ENCODE measurements around the gene BCL11B.

BCL11B gene

GRCh38 chr14:99286761-99287160, 14.8 kb upstream of the BCL11B start:
- DNase-seq: no peak

DNA sequence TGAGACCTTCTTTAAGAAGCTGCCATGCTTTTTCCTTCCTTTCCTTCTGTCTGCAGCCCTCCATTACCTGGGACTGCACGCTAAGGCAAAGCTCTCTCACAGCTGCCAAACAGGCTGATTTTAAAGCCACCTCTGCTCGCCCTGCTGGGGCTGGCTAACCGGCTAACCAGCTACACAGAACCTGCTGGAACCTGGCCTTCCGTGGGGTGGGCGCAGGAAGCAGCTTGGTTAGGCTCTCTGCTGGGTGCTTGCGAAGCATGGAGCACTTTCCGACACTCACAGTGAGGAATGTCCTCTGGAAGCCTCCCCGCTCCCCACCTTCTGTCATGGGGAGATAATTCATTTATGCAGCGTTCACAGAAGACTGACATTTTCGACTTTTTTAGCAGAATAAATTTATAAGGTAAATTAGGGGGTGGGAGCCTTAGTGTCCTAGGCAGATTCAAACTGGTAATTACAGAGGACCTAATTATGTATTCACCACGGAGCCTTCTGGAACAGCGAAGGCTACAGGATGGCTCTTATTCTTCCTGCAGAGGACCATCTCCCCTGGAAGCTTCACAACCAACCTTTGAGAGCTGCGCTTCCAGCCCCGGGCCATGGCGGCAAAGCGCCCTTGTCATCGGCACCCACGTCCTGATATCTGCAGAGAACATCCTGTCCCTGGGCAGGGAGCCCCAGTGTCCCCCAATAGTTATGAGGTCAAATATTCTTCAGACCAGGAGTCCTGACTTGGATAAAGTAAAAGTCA, 12.4 kb upstream of the BCL11B start:
- no peak for DNase-seq

- no peak for DNase-seq
Measured at GRCh38 chr14:99282261-99283050, 10.5 kb upstream of the BCL11B start.

DNA sequence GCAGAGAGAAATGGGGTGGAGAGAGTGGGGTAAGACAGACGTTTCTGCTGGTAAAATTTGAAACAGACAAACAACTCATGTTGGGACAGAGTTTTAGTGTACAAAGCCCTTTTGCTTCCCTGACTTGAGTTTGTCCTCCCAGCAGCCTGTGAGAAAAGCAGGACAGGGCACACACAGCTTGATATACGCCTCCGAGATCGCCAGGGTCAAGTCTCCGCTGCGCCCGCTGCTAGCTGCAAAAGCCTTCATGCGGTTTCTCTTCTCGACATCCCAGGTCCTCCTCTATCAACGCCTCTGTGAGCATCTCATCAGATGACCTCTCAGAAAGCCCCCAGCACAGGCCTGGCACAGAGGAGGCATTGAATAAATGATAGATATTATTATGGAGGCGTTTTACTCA, 9.4 kb upstream of the BCL11B start:
- DNase-seq: no peak

GRCh38 chr14:99280852-99281251, 8.9 kb upstream of the BCL11B start:
- no peak for DNase-seq

DNA sequence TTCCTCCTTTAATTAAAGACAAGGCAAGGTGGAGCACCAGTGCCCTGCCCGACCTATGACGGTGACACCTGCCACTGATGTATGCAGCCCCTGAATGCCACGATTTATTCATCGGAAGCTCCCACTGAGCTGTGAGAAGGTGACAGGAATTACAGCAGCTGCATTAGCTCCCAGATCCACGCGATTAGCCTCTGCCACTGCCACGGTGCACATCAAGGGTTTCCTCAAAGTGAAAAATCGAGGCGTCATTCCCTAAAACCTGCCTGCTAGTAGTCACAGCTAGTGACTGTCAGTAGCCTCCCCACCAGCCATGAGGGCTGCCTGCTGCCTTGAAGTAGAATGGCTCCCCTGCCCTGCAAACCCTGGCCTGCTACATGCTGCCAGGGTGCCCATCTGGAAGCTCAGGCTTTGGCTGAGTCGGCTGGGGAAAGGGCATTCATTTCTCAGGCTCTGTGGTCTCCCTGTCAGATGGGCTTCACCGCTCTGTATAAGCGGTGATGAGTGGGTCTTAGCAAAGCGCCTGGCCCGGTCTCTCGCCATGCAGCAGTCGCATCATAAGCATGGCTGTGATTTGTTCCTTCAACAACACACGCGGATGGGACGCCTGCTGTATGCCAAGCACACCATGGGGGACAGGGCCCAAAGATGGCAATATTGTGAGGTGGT, 8.2 kb upstream of the BCL11B start:
- no peak for DNase-seq

- DNase-seq: no peak
Measured at GRCh38 chr14:99278836-99279235, 6.8 kb upstream of the BCL11B start.

- DNase-seq: no peak
Measured at GRCh38 chr14:99277530-99277929, 5.5 kb upstream of the BCL11B start.

GRCh38 chr14:99276482-99276881, 4.5 kb upstream of the BCL11B start:
- no peak for DNase-seq

- no peak for DNase-seq
Measured at GRCh38 chr14:99275222-99275584, 3.2 kb upstream of the BCL11B start.

GRCh38 chr14:99274346-99275221, 2.6 kb upstream of the BCL11B start:
- peak; percentile 85 for DNase-seq

DNA sequence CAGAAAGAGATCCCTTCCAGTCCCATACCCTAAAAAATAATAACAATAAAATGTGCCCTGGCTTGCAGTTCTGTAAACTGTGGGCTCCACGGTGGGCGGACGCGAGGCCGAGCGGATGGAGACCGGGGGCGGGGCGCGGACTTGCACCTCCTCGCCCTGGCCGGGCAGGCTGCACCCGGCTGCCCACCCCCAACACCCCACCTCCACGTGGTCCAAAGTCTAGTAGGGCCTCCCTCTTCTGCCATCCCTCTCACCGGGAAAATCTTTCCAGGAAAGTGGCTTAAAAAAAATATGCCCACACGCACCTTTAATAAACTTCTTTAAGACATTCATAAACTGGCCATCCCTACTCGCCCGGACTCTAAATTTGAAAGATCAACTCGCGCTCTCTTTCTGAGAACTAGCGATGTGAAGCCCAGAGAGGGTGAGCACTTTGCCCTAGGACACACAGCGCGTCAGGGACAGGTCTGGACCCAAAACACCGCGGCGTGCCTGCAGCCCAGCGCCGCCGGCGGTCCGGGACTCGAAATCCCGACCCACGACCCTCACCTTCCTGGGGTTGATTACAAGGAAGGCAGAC, 1.9 kb upstream of the BCL11B start:
- no peak for DNase-seq

- peak; percentile 71 for DNase-seq
Measured at GRCh38 chr14:99272899-99273765, 1.1 kb upstream of the BCL11B start.

DNA sequence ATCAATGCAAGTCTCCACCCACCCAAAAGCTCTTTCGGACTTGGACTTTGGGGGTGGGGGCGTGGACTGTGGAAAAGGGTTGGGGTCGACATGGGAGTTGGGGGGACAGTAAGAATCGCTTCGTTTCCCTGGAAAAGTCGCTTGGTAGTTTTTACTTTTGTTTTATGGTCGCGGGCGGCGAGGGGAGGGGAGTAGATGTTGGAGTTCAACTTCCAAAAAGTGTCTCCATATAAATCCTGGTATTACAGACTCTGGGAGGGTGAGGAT, 568 bp upstream of the BCL11B start:
- DNase-seq: peak; percentile 52

DNA sequence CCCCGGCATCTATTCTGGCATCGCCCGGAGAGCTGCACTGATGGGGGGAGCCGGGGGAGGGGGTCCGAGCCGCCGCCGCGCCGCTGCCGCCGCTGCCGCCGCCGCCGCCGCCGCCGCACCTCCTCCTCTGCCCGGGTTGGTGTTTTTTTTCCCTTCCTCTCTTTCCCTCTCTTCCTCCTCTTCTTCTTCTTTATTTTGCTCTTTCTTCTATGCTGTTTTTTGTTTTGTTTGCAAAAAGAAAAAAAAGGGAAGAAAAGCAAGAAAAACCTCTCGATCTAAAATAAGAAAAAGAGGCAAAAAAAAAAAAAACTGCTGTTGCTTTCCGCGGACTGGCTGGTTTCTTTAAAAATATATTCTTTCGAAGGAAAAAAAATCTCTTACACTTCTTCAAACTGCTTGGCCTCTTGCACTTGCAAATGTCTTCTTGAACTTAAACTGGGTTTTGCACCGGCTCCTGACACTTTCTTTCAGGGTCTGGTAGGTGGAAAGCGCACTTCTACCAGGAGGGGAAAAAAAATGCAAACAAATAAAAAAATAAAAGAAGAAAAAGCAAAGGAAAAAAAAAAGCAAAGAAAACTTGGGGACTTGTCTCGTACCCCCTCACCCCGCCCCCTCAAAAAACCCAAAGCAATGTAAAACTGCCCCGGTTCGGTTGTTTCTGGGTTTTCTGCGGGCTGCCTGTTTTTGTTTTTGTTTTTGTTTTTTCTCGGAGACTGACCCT, 616 bp downstream of the BCL11B start:
- no peak for DNase-seq

DNA sequence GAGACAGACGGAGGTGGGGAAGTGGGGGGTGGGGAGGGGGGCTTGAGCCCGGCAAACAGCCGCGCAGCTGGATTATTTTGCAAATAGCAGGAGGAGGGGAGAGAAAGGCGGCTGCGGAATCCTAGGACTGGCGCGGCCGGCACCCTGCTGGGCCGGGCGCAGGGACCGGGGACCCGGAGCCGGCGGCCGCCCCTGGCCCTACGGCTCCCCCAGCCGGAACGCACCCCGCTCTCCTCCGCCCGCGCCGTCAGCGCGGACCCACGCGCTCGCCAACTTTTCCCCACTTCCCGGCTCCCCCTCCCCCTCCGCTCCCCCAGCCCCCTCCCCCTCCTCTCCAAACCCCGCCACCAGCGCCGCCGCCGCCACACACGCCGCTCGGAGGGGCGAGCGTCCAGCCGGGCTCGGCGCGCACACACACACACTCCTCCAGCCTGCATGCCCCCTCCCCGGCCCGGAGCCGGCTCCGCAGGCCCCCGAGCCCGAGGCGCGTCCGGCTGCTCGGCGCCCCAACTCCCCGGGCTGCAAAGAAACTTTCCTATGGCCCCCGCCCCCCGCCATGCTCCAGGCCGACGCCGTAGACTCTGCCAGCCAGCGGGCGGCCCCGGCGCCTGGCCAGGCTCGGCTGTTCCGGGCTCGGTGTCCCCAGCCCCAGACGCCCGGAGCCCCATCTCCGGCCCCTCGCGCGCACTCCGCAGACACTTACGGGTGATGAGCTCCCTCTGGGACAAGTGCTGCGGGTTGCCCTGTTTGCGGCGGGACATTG, 1.4 kb downstream of the BCL11B start:
- DNase-seq: peak; percentile 56

DNA sequence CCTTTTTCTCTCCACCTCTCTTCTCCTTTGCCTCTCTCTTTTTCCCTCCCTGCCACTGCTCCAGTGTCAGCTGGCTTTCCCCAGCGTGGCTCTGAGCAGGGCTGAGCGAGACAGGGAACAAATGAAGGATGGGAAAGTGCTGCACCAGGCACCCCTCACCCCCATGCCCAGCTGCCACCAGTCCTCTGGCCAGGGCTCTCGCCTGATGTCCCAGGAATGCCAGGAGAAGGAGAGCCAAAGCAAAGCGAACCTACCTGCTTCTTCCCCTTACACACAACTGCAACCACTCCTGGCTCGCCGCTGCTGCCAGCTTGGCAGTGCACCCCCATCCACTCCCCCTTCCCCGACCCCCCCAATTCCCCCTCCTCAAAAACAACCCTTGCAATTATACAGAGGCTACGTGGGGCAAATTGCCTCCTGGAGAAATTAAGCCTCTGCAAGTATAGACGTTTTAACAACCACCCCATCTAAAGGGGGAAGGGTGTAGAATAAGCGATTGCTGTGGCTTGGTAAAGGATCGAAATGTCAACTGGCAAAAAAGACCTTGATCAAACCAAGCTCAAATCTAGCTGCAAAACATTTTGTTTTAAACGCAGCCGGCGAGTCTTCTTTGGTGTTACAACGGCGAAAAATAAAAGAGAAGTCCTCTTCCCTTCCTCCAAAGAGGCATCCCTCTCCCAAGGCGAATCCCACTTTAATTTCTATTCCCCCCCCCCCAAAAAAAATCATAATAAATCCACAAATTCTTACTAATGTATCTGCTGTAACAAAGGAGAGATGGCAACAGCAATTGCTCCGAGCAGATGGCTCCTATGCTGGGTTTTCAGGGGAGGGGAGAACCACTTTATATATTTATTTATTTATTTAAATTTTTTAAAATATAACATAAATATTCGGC, 2.9 kb downstream of the BCL11B start:
- no peak for DNase-seq

GRCh38 chr14:99267837-99268781, 3.9 kb downstream of the BCL11B start:
- DNase-seq: peak; percentile 16
